ENCODE measurements around the gene PELI1. TPM values are rescaled to one million over a fixed set of nuclear protein-coding genes. Genes with fewer than 3 reads are reported as not detected.
"Not testable (repeated sequence)": the region's sequence is repeated elsewhere in the genome, so short reads cannot be mapped to it uniquely, and the experiment has no call there.

Gene PELI1
- total RNA-seq, 1 donor from 2014 or later, result 88.7 TPM

- Histone ChIP-seq H3K79me2 (ENCODE audit: low read depth) (no peaks in the 10 kb centered on the region), H3K4me2 (no peak overlapping the region), H3K27me3 (no peaks in the 10 kb centered on the region), H4K20me1 (ENCODE audit: low read depth) (no peaks in the 10 kb centered on the region), H3K4me3 (no peak overlapping the region), H3K9ac (no peak overlapping the region), H3K4me1 (no peaks in the 10 kb centered on the region), H2AFZ (replicated peaks) (no peak overlapping the region), H3K27ac (no peak overlapping the region), H3K9me3 (ENCODE audit: low read depth) (no peaks in the 10 kb centered on the region), H3K36me3 (peaks cover 15% of the 10 kb centered on the region), H3F3A (ENCODE audit: low read depth) (no peaks in the 10 kb centered on the region)
- TF ChIP-seq, protein P1, sequence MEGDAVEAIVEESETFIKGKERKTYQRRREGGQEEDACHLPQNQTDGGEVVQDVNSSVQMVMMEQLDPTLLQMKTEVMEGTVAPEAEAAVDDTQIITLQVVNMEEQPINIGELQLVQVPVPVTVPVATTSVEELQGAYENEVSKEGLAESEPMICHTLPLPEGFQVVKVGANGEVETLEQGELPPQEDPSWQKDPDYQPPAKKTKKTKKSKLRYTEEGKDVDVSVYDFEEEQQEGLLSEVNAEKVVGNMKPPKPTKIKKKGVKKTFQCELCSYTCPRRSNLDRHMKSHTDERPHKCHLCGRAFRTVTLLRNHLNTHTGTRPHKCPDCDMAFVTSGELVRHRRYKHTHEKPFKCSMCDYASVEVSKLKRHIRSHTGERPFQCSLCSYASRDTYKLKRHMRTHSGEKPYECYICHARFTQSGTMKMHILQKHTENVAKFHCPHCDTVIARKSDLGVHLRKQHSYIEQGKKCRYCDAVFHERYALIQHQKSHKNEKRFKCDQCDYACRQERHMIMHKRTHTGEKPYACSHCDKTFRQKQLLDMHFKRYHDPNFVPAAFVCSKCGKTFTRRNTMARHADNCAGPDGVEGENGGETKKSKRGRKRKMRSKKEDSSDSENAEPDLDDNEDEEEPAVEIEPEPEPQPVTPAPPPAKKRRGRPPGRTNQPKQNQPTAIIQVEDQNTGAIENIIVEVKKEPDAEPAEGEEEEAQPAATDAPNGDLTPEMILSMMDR (IDR thresholded peaks at IDR 0.05), result no peak
- TF ChIP-seq EZH2phosphoT487 (IDR thresholded peaks at IDR 0.05), result no peak
- no peak for TF ChIP-seq EZH2 (IDR thresholded peaks at IDR 0.05)
- Mint-ChIP-seq H3K4me1 (no peaks in the 10 kb centered on the region), H3K4me3 (no peak overlapping the region), H3K36me3 (peaks cover 33% of the 10 kb centered on the region), H3K9me3 (no peaks in the 10 kb centered on the region), H3K27ac (no peak overlapping the region), H3K27me3 (ENCODE audit: insufficient read depth, low read depth) (no peaks in the 10 kb centered on the region)
- no peak for DNase-seq (ENCODE audit: low spot score)
Measured at GRCh38 chr2:64101141-64101591, 43.1 kb downstream of the PELI1 start.

DNA sequence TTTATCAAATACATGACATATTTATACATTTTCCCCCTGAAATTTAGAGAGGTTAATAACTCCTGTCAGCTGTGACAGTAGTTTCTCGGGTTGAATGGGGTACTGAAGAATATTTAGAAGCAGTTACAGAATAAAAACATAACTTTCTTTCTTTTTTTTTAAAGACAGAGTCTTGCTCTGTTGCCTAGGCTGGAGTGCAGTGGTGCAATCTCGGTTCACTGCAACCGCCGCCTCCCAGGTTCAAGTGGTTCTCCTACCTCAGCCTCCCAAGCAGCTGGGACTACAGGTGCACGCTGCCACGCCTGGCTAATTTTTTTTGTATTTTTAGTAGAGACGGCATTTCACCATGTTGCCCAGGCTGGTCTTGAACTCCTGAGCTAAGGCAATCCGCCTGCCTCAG, 43.6 kb downstream of the PELI1 start:
- not testable (repeated sequence) for H3K9ac ChIP-seq; H3F3A ChIP-seq (ENCODE audit: low read depth); H3K4me3 Mint-ChIP-seq; DNase-seq (ENCODE audit: low spot score); H3K9me3 Mint-ChIP-seq; H4K20me1 ChIP-seq (ENCODE audit: low read depth); H3K4me1 Mint-ChIP-seq; H2AFZ ChIP-seq (replicated peaks); H3K4me3 ChIP-seq; H3K27me3 Mint-ChIP-seq (ENCODE audit: insufficient read depth, low read depth); H3K27ac Mint-ChIP-seq; H3K79me2 ChIP-seq (ENCODE audit: low read depth); H3K4me2 ChIP-seq; H3K4me1 ChIP-seq; H3K27ac ChIP-seq; H3K27me3 ChIP-seq; H3K9me3 ChIP-seq (ENCODE audit: low read depth)
- H3K36me3 ChIP-seq, result peaks cover 21% of the 10 kb centered on the region
- H3K36me3 Mint-ChIP-seq, result peaks cover 34% of the 10 kb centered on the region

- H3K36me3 Mint-ChIP-seq, result peaks cover 55% of the 10 kb centered on the region
- Histone ChIP-seq H4K20me1 (ENCODE audit: low read depth) (no peaks in the 10 kb centered on the region), H3K9ac (no peak overlapping the region), H3K4me1 (peaks cover 7% of the 10 kb centered on the region), H3K36me3 (peaks cover 50% of the 10 kb centered on the region), H3K4me3 (no peak overlapping the region), H2AFZ (replicated peaks) (no peak overlapping the region), H3K27me3 (no peaks in the 10 kb centered on the region), H3K79me2 (ENCODE audit: low read depth) (no peaks in the 10 kb centered on the region), H3F3A (ENCODE audit: low read depth) (peaks cover 4% of the 10 kb centered on the region), H3K4me2 (peak overlapping the region; percentile 22), H3K27ac (peak overlapping the region; percentile 21), H3K9me3 (ENCODE audit: low read depth) (no peaks in the 10 kb centered on the region)
- H3K27ac Mint-ChIP-seq, result no peak overlapping the region
- DNase-seq (ENCODE audit: low spot score), result peak; percentile 6
- H3K9me3 Mint-ChIP-seq, result no peaks in the 10 kb centered on the region
- peaks cover 6% of the 10 kb centered on the region for H3K4me1 Mint-ChIP-seq
- no peak overlapping the region for H3K4me3 Mint-ChIP-seq
- peaks cover 2% of the 10 kb centered on the region for H3K27me3 Mint-ChIP-seq (ENCODE audit: insufficient read depth, low read depth)
- no peak for TF ChIP-seq EZH2phosphoT487 (IDR thresholded peaks at IDR 0.05)
- TF ChIP-seq EZH2 (IDR thresholded peaks at IDR 0.05), result no peak
- TF ChIP-seq, protein P1 (IDR thresholded peaks at IDR 0.05), result no peak
Measured at GRCh38 chr2:64094663-64095382, 49.4 kb downstream of the PELI1 start.

DNA sequence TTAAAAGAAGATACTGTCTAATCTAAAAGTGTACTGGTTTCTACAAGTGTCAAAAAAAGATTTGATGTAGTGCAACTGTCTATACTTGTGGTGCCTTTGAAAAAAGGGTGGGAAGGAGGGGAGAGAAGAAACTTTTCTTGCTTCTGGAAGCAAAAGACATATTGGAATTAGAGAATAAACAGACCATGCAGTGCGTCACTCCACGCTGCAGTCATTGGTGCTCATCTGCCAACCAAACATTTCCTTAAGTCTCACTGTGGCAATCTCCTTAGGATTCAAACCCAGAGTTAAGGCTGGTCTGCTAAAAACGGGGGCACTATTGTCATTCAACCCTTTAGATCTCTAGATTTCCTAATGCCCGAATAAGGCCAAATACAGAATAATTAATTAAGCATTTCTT, 50.9 kb downstream of the PELI1 start:
- Histone ChIP-seq H4K20me1 (ENCODE audit: low read depth) (no peaks in the 10 kb centered on the region), H3K4me2 (no peak overlapping the region), H3K27me3 (no peaks in the 10 kb centered on the region), H3K36me3 (peaks cover 50% of the 10 kb centered on the region), H3K9me3 (ENCODE audit: low read depth) (no peaks in the 10 kb centered on the region), H3K4me1 (peaks cover 7% of the 10 kb centered on the region), H2AFZ (replicated peaks) (no peak overlapping the region), H3F3A (ENCODE audit: low read depth) (peaks cover 10% of the 10 kb centered on the region), H3K9ac (peak overlapping the region; percentile 13), H3K79me2 (ENCODE audit: low read depth) (no peaks in the 10 kb centered on the region), H3K4me3 (no peak overlapping the region), H3K27ac (no peak overlapping the region)
- TF ChIP-seq, protein P1 (IDR thresholded peaks at IDR 0.05), result no peak
- TF ChIP-seq EZH2 (IDR thresholded peaks at IDR 0.05) (no peak), EZH2phosphoT487 (IDR thresholded peaks at IDR 0.05) (no peak)
- no peak overlapping the region for H3K27ac Mint-ChIP-seq
- no peak overlapping the region for H3K4me3 Mint-ChIP-seq
- no peak for DNase-seq (ENCODE audit: low spot score)
- H3K9me3 Mint-ChIP-seq, result no peaks in the 10 kb centered on the region
- H3K36me3 Mint-ChIP-seq, result peaks cover 49% of the 10 kb centered on the region
- H3K27me3 Mint-ChIP-seq (ENCODE audit: insufficient read depth, low read depth), result peaks cover 2% of the 10 kb centered on the region
- peaks cover 6% of the 10 kb centered on the region for H3K4me1 Mint-ChIP-seq

Measured in neural progenitor cell (in vitro differentiated cells).